Measurements from ENCODE around the gene SNAP25.

Gene SNAP25

GRCh38 chr20:10356628-10357027 is 138.0 kb downstream of the SNAP25 start:
- no peak overlapping the region for H3K4me3 ChIP-seq (ENCODE audit: low read length in 2 of 2)
- no peaks in the 10 kb centered on the region for H3K27me3 ChIP-seq (ENCODE audit: control insufficient read depth in 1 of 2, insufficient read depth in 2 of 2, low read length in 2 of 2)
- H3K27ac ChIP-seq (ENCODE audit: low read length) = no peak overlapping the region
- no peaks in the 10 kb centered on the region for H3K4me1 ChIP-seq (ENCODE audit: control insufficient read depth, insufficient read depth, low read length)
- H3K9me3 ChIP-seq (ENCODE audit: control insufficient read depth in 2 of 2, low read length in 2 of 2) = no peaks in the 10 kb centered on the region
- no peak overlapping the region for H3K9ac ChIP-seq (ENCODE audit: low read length in 2 of 2)
- no peaks in the 10 kb centered on the region for H3K36me3 ChIP-seq (ENCODE audit: control insufficient read depth in 2 of 2, insufficient read depth in 2 of 2, low read length in 2 of 2)
